PFSK-1 (cell line): ENCODE measurements around the gene TPP1.

ENCODE experiments used
- FOXP2 ChIP-seq: optimal IDR thresholded peaks from 2 replicates; pipeline ENCODE3; 2011; ENCODE audit warnings: borderline replicate concordance, control low read depth, inconsistent platforms; ENCODE audit not compliant: insufficient read depth; ENCODE audit errors: extremely low read length, extremely low read depth
- POLR2AphosphoS5 ChIP-seq: IDR thresholded peaks from 2 replicates; pipeline ENCODE4 v1.6.1; 2012; ENCODE audit warnings: low read depth, mild to moderate bottlenecking, control low read depth, low read length, moderate library complexity
- SIN3A ChIP-seq: IDR thresholded peaks from 2 replicates; pipeline ENCODE4 v1.6.1; 2012; ENCODE audit warnings: mild to moderate bottlenecking, low read length, moderate library complexity, borderline replicate concordance; ENCODE audit not compliant: insufficient read depth
- TAF1 ChIP-seq: IDR thresholded peaks from 2 replicates; pipeline ENCODE4 v1.6.1; 2012; ENCODE audit warnings: low read length, control low read depth, borderline replicate concordance; ENCODE audit not compliant: insufficient read depth
- TF ChIP-seq, protein P1 (sequence below), 2 experiments: IDR thresholded peaks; 2 replicates each; pipeline versions ENCODE4 v1.6.1 to v1.8.0; 2011 to 2012; ENCODE audit warnings: low read depth in 2 of 2, low read length in 2 of 2, control low read depth in 1 of 2, inconsistent platforms in 1 of 2, mild to moderate bottlenecking in 1 of 2, moderate library complexity in 1 of 2; ENCODE audit not compliant: insufficient read depth in 1 of 2

Gene TPP1

DNA sequence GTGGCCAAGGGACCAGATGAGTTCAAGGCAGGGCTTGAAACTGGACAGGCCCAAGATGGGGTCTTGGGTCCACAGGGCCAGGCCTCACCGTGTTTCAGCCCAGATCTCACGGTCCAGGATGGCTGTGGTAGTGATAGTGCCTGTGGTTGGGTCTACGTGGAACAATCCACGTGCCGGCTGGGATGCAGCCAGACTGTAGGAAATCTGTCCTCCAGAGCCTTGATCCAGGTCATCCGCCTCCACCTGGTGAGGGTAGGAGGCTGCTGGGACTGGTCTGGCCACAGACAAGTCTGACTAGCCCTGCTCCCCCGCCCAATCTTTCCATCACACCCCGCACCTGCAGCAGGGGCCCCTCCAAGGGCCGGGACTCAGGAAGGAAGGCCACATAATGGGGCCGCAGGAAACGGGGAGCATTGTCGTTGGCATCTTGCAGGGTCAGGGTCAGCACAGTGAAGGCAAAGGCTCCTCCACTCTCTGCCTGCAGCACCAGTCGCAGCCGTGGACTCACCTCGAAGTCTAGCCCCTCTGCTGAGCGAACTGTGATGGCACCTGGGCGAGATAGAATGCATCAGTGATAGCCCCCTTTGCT, 6.7 kb upstream of the TPP1 start:
- TF ChIP-seq SIN3A (no peak), POLR2AphosphoS5 (no peak), FOXP2 (no peak), TAF1 (no peak)
- TF ChIP-seq, protein P1, sequence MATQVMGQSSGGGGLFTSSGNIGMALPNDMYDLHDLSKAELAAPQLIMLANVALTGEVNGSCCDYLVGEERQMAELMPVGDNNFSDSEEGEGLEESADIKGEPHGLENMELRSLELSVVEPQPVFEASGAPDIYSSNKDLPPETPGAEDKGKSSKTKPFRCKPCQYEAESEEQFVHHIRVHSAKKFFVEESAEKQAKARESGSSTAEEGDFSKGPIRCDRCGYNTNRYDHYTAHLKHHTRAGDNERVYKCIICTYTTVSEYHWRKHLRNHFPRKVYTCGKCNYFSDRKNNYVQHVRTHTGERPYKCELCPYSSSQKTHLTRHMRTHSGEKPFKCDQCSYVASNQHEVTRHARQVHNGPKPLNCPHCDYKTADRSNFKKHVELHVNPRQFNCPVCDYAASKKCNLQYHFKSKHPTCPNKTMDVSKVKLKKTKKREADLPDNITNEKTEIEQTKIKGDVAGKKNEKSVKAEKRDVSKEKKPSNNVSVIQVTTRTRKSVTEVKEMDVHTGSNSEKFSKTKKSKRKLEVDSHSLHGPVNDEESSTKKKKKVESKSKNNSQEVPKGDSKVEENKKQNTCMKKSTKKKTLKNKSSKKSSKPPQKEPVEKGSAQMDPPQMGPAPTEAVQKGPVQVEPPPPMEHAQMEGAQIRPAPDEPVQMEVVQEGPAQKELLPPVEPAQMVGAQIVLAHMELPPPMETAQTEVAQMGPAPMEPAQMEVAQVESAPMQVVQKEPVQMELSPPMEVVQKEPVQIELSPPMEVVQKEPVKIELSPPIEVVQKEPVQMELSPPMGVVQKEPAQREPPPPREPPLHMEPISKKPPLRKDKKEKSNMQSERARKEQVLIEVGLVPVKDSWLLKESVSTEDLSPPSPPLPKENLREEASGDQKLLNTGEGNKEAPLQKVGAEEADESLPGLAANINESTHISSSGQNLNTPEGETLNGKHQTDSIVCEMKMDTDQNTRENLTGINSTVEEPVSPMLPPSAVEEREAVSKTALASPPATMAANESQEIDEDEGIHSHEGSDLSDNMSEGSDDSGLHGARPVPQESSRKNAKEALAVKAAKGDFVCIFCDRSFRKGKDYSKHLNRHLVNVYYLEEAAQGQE (IDR thresholded peaks at IDR 0.05; ENCODE audit: insufficient read depth in 1 of 2, low read depth in 2 of 2, low read length in 2 of 2): no peak

GRCh38 chr11:6625156-6625831, 6.1 kb upstream of the TPP1 start:
- TF ChIP-seq SIN3A (no peak), TAF1 (no peak)
- TF ChIP-seq, protein P1 (IDR thresholded peaks at IDR 0.05; ENCODE audit: insufficient read depth in 1 of 2, low read depth in 2 of 2, low read length in 2 of 2): no peak

- TF ChIP-seq, protein P1 (IDR thresholded peaks at IDR 0.05; ENCODE audit: insufficient read depth in 1 of 2, low read depth in 2 of 2, low read length in 2 of 2): no peak
- TF ChIP-seq SIN3A (no peak), TAF1 (no peak), POLR2AphosphoS5 (no peak), FOXP2 (no peak)
These were observed 4.5 kb upstream of the TPP1 start for GRCh38 chr11:6623391-6624363.

DNA sequence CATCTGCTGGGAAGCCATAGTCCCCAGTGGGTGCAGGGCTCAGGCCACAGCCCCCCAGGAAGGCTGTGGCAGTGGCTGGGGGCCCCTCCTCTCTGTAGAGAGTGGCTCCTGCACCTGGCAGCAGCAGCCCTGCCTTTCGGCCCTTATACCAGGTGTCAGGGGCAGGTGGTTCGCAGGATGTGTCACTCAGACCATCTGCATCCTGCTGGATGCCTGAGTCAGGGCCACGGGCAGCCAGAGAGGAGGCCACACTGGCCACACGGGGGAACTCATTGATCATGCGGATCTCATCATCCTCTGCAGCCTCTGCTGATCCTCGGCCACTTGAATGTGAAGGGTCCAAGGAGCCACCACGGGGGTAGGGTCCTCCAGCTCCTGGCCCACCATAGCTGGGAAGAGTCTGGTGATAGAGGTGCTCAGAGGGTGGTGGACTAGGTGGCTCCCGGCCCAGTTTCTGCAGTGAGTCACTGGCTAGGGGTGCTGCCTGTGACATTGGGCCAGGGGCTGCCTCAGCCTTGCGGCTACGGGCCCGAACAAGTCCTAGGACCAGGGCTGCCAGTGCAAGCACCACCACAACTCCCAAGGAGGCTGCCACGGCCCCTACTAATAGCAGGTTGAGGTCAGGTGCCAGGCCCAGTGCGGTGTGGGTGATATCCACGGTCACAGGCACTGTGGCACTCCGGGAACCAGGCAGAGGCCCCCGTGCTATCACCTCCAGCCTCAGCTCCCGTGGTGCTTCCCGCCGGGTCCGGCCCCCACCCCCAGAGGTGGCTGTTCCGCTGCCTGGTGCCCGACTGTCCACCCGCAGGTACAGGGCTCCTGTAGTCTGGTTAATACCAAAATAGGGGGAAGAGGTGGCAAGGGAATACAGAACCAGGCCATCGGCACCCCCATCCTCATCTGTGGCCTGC, 3.3 kb upstream of the TPP1 start:
- TF ChIP-seq TAF1 (no peak), FOXP2 (no peak)
- TF ChIP-seq, protein P1 (IDR thresholded peaks at IDR 0.05; ENCODE audit: insufficient read depth in 1 of 2, low read depth in 2 of 2, low read length in 2 of 2): no peak
